ENCODE results near the gene BCAR1. TPM values are rescaled to one million over a fixed set of nuclear protein-coding genes. Genes with fewer than 3 reads are reported as not detected.

The BCAR1 gene
- total and polyA plus RNA-seq, 2 of the 13 experiments (the other 11 are each of a cell fraction or from before 2014, with no cell fraction given), result 48.1 to 51.7 TPM

GRCh38 chr16:75244844-75245758, 6.3 kb downstream of the BCAR1 start (continued):
- TF ChIP-seq TFDP2 (CRISPR knock-in tag; IDR thresholded peaks at IDR 0.05) (peak; percentile 73), TBX2 (CRISPR knock-in tag; IDR thresholded peaks at IDR 0.05; ENCODE audit: borderline replicate concordance) (peak; percentile 96), HOXA5 (CRISPR knock-in tag; IDR thresholded peaks at IDR 0.05) (peak; percentile 85), ZFY (CRISPR knock-in tag; IDR thresholded peaks at IDR 0.05) (peak; percentile 93), HNRNPH1 (optimal IDR thresholded peaks at IDR 0.05; ENCODE audit: low read depth, low read length) (no peak), NAIF1 (CRISPR knock-in tag; IDR thresholded peaks at IDR 0.05; ENCODE audit: borderline replicate concordance) (0 out of 2 replicates have a peak, but pooled peaks have one; percentile 58), ZBTB43 (CRISPR knock-in tag; conservative IDR thresholded peaks at IDR 0.05) (peak; percentile 87), RNF219 (CRISPR knock-in tag; IDR thresholded peaks at IDR 0.05) (0 out of 2 replicates have a peak, but pooled peaks have one; percentile 86), ZNF343 (CRISPR knock-in tag; IDR thresholded peaks at IDR 0.05) (peak; percentile 75; the same call in 1 of the 2 replicates), HOXA7 (CRISPR knock-in tag; IDR thresholded peaks at IDR 0.05) (no peak), ZNF207 (IDR thresholded peaks at IDR 0.05; ENCODE audit: borderline replicate concordance) (no peak), TIGD3 (CRISPR knock-in tag; IDR thresholded peaks at IDR 0.05; ENCODE audit: borderline replicate concordance) (0 out of 2 replicates have a peak, but pooled peaks have one; percentile 9), GLMP (CRISPR knock-in tag; IDR thresholded peaks at IDR 0.05; ENCODE audit: borderline replicate concordance) (no peak), MIER2 (CRISPR knock-in tag; IDR thresholded peaks at IDR 0.05) (peak; percentile 37; the same call in 1 of the 2 replicates), CBFB (CRISPR knock-in tag; IDR thresholded peaks at IDR 0.05) (peak; percentile 98), ZBTB20 (CRISPR knock-in tag; IDR thresholded peaks at IDR 0.05; ENCODE audit: borderline replicate concordance, low read depth) (peak; percentile 75), ATF7 (IDR thresholded peaks at IDR 0.05) (no peak), ATF7 (CRISPR knock-in tag; IDR thresholded peaks at IDR 0.05) (peak; percentile 96), ATRX (CRISPR knock-in tag; IDR thresholded peaks at IDR 0.05; ENCODE audit: borderline replicate concordance) (peak; percentile 17; the same call in 1 of the 2 replicates), KDM3A (CRISPR knock-in tag; IDR thresholded peaks at IDR 0.05; ENCODE audit: low read depth) (peak; percentile 98), MED8 (CRISPR knock-in tag; IDR thresholded peaks at IDR 0.05; ENCODE audit: insufficient replicate concordance) (peak; percentile 96), NR2C2 (CRISPR knock-in tag; IDR thresholded peaks at IDR 0.05; ENCODE audit: borderline replicate concordance) (peak; percentile 87)

All from HepG2 (cell line).